SK-N-SH (cell line): ENCODE measurements around the gene RAI1.

ENCODE experiments used
- CTCF ChIP-seq: fragments of 200-600 bp; sonication (generic); IDR thresholded peaks from 2 replicates; pipeline ENCODE4 v1.6.1; 2017; ENCODE audit warnings: antibody characterized with exemption, mild to moderate bottlenecking, moderate library complexity
- EP300 ChIP-seq, 2 experiments: IDR thresholded peaks; 2 replicates each; pipeline versions ENCODE4 v1.4.0 to v1.6.1; 2012; ENCODE audit warnings: borderline replicate concordance in 1 of 2, low read depth in 1 of 2, low read length in 1 of 2
- FOSL2 ChIP-seq: IDR thresholded peaks from 2 replicates; pipeline ENCODE4 v1.4.0; 2012; ENCODE audit warnings: low read depth, mild to moderate bottlenecking, moderate library complexity, borderline replicate concordance
- FOXM1 ChIP-seq: IDR thresholded peaks from 2 replicates; pipeline ENCODE4 v1.4.0; 2012; ENCODE audit warnings: low read depth, mild to moderate bottlenecking
- MAX ChIP-seq: IDR thresholded peaks from 2 replicates; pipeline ENCODE4 v1.4.0; 2012; ENCODE audit warnings: low read depth
- POLR2AphosphoS5 ChIP-seq: IDR thresholded peaks from 2 replicates; pipeline ENCODE4 v1.6.1; 2012; ENCODE audit warnings: low read depth, low read length
- RCOR1 ChIP-seq: fragments of 150-350 bp; IDR thresholded peaks from 2 replicates; pipeline ENCODE4 v1.6.1; 2017; ENCODE audit warnings: antibody characterized with exemption, low read length
- SIN3A ChIP-seq: IDR thresholded peaks from 2 replicates; pipeline ENCODE4 v1.6.1; 2012; ENCODE audit warnings: low read depth, mild to moderate bottlenecking, low read length, moderate library complexity, borderline replicate concordance
- TAF1 ChIP-seq: IDR thresholded peaks from 2 replicates; pipeline ENCODE4 v1.6.1; 2012; ENCODE audit warnings: low read depth, mild to moderate bottlenecking, low read length, moderate library complexity, borderline replicate concordance
- USF2 ChIP-seq: fragments of 150-350 bp; IDR thresholded peaks from 2 replicates; pipeline ENCODE4 v1.6.1; 2017; ENCODE audit warnings: antibody characterized with exemption, low read length, low read depth, borderline replicate concordance
- YY1 ChIP-seq: IDR thresholded peaks from 2 replicates; pipeline ENCODE4 v1.4.0; 2012; ENCODE audit warnings: low read depth, mild to moderate bottlenecking

- no peak for TF ChIP-seq TAF1
- no peak for TF ChIP-seq SIN3A
- TF ChIP-seq CTCF = no peak
- TF ChIP-seq YY1 = no peak
- no peak for TF ChIP-seq EP300 (IDR thresholded peaks at IDR 0.05; ENCODE audit: borderline replicate concordance in 1 of 2, low read depth in 1 of 2, low read length in 1 of 2)
- TF ChIP-seq USF2 = no peak
- no peak for TF ChIP-seq MAX
- TF ChIP-seq FOXM1 = no peak
- no peak for TF ChIP-seq RCOR1
- no peak for TF ChIP-seq POLR2AphosphoS5
- TF ChIP-seq FOSL2 = no peak
These were observed 145.1 kb downstream of the RAI1 start for GRCh38 chr17:17826342-17826713.
